SK-N-SH treated with all-trans-retinoic acid at 6 μM for 48 hours (cell line): ENCODE results near the gene ASB2.

Experiments
- ATAC-seq: fragments of 200-7000 bp; cut with Tn5 transposase; 3 replicates; pipeline ENCODE4 v1.9.1; 2020; ENCODE audit warnings: mild to moderate bottlenecking, moderate library complexity
- ARNTL ChIP-seq: fragments of 450-650 bp; formaldehyde crosslinking; IDR thresholded peaks from 2 replicates; pipeline ENCODE4 v1.5.0; 2020; ENCODE audit warnings: low read depth, mild to moderate bottlenecking, moderate library complexity, borderline replicate concordance
- BACH2 ChIP-seq: fragments of 250-450 bp; sonication (Bioruptor Pico); IDR thresholded peaks from 2 replicates; pipeline ENCODE4 v1.9.0; 2021; ENCODE audit warnings: mild to moderate bottlenecking, borderline replicate concordance
- CSDC2 ChIP-seq: fragments of 250-450 bp; sonication (Bioruptor Pico); IDR thresholded peaks from 2 replicates; pipeline ENCODE4 v1.5.0; 2020; ENCODE audit warnings: mild to moderate bottlenecking, moderate library complexity
- ESRRG ChIP-seq: fragments of 250-450 bp; sonication (Bioruptor Pico); IDR thresholded peaks from 2 replicates; pipeline ENCODE4 v1.6.1; 2021; ENCODE audit warnings: mild to moderate bottlenecking
- GLIS3 ChIP-seq: fragments of 250-450 bp; sonication (Bioruptor Pico); IDR thresholded peaks from 2 replicates; pipeline ENCODE4 v1.5.0; 2020; ENCODE audit warnings: mild to moderate bottlenecking, moderate library complexity
- ISL1 ChIP-seq: fragments of 250-450 bp; sonication (Bioruptor Pico); IDR thresholded peaks from 2 replicates; pipeline ENCODE4 v2.1.2; 2022; ENCODE audit warnings: mild to moderate bottlenecking, moderate library complexity
- OSR1 ChIP-seq: fragments of 250-450 bp; sonication (Bioruptor Pico); IDR thresholded peaks from 2 replicates; pipeline ENCODE4 v1.8.0; 2022; ENCODE audit warnings: moderate library complexity, mild to moderate bottlenecking, inconsistent platforms
- PPARA ChIP-seq: fragments of 250-450 bp; sonication (Bioruptor Pico); IDR thresholded peaks from 2 replicates; pipeline ENCODE4 v1.5.0; 2020; ENCODE audit warnings: mild to moderate bottlenecking, borderline replicate concordance
- RARB ChIP-seq: fragments of 250-450 bp; sonication (Bioruptor Pico); IDR thresholded peaks from 2 replicates; pipeline ENCODE4 v1.8.0; 2021; ENCODE audit warnings: mild to moderate bottlenecking, moderate library complexity
- SNAI2 ChIP-seq: fragments of 250-450 bp; sonication (Bioruptor Pico); IDR thresholded peaks from 2 replicates; pipeline ENCODE4 v1.5.0; 2020; ENCODE audit warnings: mild to moderate bottlenecking, moderate library complexity
- TCF4 ChIP-seq: fragments of 250-450 bp; sonication (Bioruptor Pico); IDR thresholded peaks from 2 replicates; pipeline ENCODE4 v1.8.0; 2021; ENCODE audit warnings: mild to moderate bottlenecking, moderate library complexity, borderline replicate concordance
- TOX ChIP-seq: fragments of 250-450 bp; sonication (Bioruptor Pico); IDR thresholded peaks from 2 replicates; pipeline ENCODE4 v1.8.0; 2021; ENCODE audit warnings: mild to moderate bottlenecking, moderate library complexity, borderline replicate concordance
- ZFP3 ChIP-seq: fragments of 250-450 bp; sonication (Bioruptor Pico); IDR thresholded peaks from 2 replicates; pipeline ENCODE4 v1.5.0; 2020; ENCODE audit warnings: mild to moderate bottlenecking, moderate library complexity
- ZFP30 ChIP-seq: fragments of 450-650 bp; formaldehyde crosslinking; IDR thresholded peaks from 2 replicates; pipeline ENCODE4 v1.5.0; 2022; ENCODE audit warnings: mild to moderate bottlenecking, moderate library complexity
- ZNF565 ChIP-seq: fragments of 450-650 bp; formaldehyde crosslinking; conservative IDR thresholded peaks from 2 replicates; pipeline ENCODE4 v1.5.0; 2020; ENCODE audit warnings: low read depth, mild to moderate bottlenecking, moderate library complexity
- ZNF70 ChIP-seq: fragments of 450-650 bp; formaldehyde crosslinking; IDR thresholded peaks from 2 replicates; pipeline ENCODE4 v1.5.0; 2020; ENCODE audit warnings: mild to moderate bottlenecking, moderate library complexity
- ZNF8 ChIP-seq: fragments of 450-650 bp; formaldehyde crosslinking; IDR thresholded peaks from 2 replicates; pipeline ENCODE4 v1.5.0; 2020; ENCODE audit warnings: mild to moderate bottlenecking, moderate library complexity
- TF ChIP-seq, protein P1 (sequence below): fragments of 250-450 bp; sonication (Bioruptor Pico); IDR thresholded peaks from 2 replicates; pipeline ENCODE4 v1.5.1; 2020; ENCODE audit warnings: low read depth, mild to moderate bottlenecking, moderate library complexity
- TF ChIP-seq, protein P2 (sequence below): fragments of 250-450 bp; sonication (Bioruptor Pico); IDR thresholded peaks from 2 replicates; pipeline ENCODE4 v1.8.0; 2020; ENCODE audit warnings: mild to moderate bottlenecking, moderate library complexity, borderline replicate concordance
- TF ChIP-seq, protein P3 (sequence below): fragments of 250-450 bp; sonication (Bioruptor Pico); IDR thresholded peaks from 2 replicates; pipeline ENCODE4 v1.5.1; 2021; ENCODE audit warnings: mild to moderate bottlenecking, moderate library complexity
- TF ChIP-seq, protein P4 (sequence below): fragments of 250-450 bp; sonication (Bioruptor Pico); IDR thresholded peaks from 2 replicates; pipeline ENCODE4 v1.8.0; 2021; ENCODE audit warnings: low read depth, mild to moderate bottlenecking, moderate library complexity, borderline replicate concordance
- TF ChIP-seq, protein P5 (sequence below): fragments of 250-450 bp; sonication (Bioruptor Pico); IDR thresholded peaks from 2 replicates; pipeline ENCODE4 v1.5.0; 2020; ENCODE audit warnings: mild to moderate bottlenecking, moderate library complexity

Gene ASB2

DNA sequence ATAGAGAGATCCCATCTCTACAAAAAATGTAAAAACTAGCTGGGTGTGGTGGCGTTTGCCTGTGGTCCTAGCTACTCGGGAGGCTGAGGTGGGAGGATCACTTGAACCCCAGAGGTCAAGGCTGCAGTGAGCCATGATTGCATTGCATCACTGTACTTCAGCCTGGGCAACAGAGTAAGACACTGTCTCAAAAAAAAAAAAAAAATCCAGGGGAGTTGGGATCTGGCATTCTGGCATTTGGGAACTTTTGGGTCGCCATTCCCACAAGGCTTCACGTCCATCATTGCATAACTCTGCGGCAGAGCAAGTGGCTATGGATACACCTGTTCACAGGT is 83.9 kb downstream of the ASB2 start:
- no peak for TF ChIP-seq ESRRG
- no peak for TF ChIP-seq ZNF70 (CRISPR knock-in tag)
- ATAC-seq: no peak

DNA sequence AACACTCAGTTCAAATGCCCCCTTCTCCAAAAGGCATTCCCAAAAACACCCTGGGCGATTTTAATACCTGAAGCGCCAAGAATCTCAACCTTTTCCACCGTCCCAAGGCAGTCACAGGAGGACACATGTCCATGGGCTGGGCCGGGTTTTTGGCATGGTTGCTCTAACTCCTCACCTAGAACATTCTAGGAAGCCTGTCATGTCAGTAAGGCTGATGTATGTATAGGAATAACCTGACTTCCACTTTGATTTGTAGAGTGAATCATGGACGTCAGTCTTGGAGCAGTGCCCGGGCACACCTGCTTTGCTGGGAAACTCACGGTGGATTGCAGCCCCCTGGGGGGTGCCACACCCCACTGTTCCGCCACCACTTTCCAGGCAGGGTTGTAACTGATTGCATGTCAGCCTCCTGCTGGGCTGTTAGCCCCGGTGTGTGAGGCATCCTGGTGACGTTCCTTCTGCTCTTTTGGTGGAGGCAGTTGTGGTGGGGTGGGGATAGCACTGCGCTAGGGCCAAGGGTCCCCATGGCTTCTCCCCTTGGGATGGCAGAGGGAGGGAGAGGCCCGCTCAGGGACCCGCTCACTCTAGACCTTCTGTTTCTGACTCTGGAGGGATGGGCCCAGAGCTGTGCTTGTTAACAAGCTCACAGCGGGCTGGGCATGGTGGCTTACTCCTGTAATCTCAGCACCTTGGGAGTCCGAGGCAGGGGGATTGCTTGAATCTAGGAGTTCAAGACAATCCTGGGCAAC is 84.4 kb downstream of the ASB2 start:
- no peak for ATAC-seq
- TF ChIP-seq, protein P1, sequence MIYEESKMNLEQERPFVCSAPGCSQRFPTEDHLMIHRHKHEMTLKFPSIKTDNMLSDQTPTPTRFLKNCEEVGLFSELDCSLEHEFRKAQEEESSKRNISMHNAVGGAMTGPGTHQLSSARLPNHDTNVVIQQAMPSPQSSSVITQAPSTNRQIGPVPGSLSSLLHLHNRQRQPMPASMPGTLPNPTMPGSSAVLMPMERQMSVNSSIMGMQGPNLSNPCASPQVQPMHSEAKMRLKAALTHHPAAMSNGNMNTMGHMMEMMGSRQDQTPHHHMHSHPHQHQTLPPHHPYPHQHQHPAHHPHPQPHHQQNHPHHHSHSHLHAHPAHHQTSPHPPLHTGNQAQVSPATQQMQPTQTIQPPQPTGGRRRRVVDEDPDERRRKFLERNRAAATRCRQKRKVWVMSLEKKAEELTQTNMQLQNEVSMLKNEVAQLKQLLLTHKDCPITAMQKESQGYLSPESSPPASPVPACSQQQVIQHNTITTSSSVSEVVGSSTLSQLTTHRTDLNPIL (CRISPR knock-in tag): no peak
- TF ChIP-seq RARB (CRISPR knock-in tag) (no peak), ZNF8 (CRISPR knock-in tag) (no peak), SNAI2 (no peak), TCF4 (CRISPR knock-in tag) (no peak), CSDC2 (CRISPR knock-in tag) (no peak), TOX (CRISPR knock-in tag) (no peak), ZNF70 (CRISPR knock-in tag) (no peak), PPARA (CRISPR knock-in tag) (no peak), ARNTL (CRISPR knock-in tag) (no peak)
- TF ChIP-seq, protein P2, sequence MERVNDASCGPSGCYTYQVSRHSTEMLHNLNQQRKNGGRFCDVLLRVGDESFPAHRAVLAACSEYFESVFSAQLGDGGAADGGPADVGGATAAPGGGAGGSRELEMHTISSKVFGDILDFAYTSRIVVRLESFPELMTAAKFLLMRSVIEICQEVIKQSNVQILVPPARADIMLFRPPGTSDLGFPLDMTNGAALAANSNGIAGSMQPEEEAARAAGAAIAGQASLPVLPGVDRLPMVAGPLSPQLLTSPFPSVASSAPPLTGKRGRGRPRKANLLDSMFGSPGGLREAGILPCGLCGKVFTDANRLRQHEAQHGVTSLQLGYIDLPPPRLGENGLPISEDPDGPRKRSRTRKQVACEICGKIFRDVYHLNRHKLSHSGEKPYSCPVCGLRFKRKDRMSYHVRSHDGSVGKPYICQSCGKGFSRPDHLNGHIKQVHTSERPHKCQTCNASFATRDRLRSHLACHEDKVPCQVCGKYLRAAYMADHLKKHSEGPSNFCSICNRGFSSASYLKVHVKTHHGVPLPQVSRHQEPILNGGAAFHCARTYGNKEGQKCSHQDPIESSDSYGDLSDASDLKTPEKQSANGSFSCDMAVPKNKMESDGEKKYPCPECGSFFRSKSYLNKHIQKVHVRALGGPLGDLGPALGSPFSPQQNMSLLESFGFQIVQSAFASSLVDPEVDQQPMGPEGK (CRISPR knock-in tag): no peak
- TF ChIP-seq, protein P3, sequence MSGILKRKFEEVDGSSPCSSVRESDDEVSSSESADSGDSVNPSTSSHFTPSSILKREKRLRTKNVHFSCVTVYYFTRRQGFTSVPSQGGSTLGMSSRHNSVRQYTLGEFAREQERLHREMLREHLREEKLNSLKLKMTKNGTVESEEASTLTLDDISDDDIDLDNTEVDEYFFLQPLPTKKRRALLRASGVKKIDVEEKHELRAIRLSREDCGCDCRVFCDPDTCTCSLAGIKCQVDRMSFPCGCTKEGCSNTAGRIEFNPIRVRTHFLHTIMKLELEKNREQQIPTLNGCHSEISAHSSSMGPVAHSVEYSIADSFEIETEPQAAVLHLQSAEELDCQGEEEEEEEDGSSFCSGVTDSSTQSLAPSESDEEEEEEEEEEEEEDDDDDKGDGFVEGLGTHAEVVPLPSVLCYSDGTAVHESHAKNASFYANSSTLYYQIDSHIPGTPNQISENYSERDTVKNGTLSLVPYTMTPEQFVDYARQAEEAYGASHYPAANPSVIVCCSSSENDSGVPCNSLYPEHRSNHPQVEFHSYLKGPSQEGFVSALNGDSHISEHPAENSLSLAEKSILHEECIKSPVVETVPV (CRISPR knock-in tag): no peak
- TF ChIP-seq, protein P4, sequence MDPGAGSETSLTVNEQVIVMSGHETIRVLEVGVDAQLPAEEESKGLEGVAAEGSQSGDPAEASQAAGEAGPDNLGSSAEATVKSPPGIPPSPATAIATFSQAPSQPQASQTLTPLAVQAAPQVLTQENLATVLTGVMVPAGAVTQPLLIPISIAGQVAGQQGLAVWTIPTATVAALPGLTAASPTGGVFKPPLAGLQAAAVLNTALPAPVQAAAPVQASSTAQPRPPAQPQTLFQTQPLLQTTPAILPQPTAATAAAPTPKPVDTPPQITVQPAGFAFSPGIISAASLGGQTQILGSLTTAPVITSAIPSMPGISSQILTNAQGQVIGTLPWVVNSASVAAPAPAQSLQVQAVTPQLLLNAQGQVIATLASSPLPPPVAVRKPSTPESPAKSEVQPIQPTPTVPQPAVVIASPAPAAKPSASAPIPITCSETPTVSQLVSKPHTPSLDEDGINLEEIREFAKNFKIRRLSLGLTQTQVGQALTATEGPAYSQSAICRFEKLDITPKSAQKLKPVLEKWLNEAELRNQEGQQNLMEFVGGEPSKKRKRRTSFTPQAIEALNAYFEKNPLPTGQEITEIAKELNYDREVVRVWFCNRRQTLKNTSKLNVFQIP (CRISPR knock-in tag): no peak
- TF ChIP-seq, protein P5, sequence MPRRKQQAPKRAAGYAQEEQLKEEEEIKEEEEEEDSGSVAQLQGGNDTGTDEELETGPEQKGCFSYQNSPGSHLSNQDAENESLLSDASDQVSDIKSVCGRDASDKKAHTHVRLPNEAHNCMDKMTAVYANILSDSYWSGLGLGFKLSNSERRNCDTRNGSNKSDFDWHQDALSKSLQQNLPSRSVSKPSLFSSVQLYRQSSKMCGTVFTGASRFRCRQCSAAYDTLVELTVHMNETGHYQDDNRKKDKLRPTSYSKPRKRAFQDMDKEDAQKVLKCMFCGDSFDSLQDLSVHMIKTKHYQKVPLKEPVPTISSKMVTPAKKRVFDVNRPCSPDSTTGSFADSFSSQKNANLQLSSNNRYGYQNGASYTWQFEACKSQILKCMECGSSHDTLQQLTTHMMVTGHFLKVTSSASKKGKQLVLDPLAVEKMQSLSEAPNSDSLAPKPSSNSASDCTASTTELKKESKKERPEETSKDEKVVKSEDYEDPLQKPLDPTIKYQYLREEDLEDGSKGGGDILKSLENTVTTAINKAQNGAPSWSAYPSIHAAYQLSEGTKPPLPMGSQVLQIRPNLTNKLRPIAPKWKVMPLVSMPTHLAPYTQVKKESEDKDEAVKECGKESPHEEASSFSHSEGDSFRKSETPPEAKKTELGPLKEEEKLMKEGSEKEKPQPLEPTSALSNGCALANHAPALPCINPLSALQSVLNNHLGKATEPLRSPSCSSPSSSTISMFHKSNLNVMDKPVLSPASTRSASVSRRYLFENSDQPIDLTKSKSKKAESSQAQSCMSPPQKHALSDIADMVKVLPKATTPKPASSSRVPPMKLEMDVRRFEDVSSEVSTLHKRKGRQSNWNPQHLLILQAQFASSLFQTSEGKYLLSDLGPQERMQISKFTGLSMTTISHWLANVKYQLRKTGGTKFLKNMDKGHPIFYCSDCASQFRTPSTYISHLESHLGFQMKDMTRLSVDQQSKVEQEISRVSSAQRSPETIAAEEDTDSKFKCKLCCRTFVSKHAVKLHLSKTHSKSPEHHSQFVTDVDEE (CRISPR knock-in tag): no peak

DNA sequence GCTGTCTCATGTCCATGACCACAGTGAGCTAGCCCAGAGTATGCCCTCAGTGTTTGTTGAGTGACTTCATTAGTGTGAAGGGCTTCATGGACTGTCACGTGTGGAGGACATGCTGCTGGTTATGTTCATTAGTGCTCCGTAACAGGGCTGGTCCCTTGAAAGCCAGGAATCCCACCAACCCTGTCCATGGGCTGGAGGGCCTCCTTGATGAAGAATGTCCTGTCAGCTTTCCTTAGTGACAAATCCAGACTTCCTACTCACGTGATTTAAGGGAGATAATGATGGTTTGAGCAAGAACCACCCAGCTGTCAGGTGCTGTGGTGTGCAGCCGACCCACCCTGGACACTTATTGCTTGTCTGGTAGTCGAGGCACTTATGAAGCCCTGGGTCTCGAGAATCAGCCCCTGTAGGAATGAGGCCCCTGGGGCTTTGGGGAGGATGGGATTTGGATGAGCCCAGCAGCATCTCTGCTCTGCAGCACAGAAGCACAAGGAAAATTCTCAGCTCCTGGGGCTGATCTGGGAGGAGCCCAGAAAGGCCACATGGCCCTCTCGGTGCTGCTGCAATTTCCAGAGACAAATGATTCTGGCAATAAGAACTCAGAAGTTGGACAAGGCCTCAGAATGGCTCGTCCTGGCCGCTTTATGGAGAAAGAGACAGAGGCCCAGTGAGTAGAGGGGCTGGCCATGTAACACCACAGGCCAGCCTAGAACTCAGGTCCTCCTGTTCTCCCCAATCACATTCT is 86.5 kb downstream of the ASB2 start:
- ATAC-seq: no peak

More for the DNA sequence above, 86.5 kb downstream of the ASB2 start:
- no peak for TF ChIP-seq ZNF70 (CRISPR knock-in tag)
- no peak for TF ChIP-seq GLIS3
- no peak for TF ChIP-seq TCF4 (CRISPR knock-in tag)
- TF ChIP-seq OSR1 (CRISPR knock-in tag): no peak
- no peak for TF ChIP-seq TOX (CRISPR knock-in tag)
- TF ChIP-seq, protein P1 (CRISPR knock-in tag): no peak
- TF ChIP-seq, protein P4 (CRISPR knock-in tag): no peak
- no peak for TF ChIP-seq ARNTL (CRISPR knock-in tag)
- TF ChIP-seq RARB (CRISPR knock-in tag): no peak
- TF ChIP-seq ZFP30 (CRISPR knock-in tag): no peak
- no peak for TF ChIP-seq BACH2
- no peak for TF ChIP-seq ZNF565 (CRISPR knock-in tag)
- TF ChIP-seq PPARA (CRISPR knock-in tag): no peak
- no peak for TF ChIP-seq ZFP3 (CRISPR knock-in tag)
- TF ChIP-seq ISL1 (CRISPR knock-in tag): no peak
